NCI-H1048 (cell line): ENCODE measurements around the gene LRRC70.

Experiments used
- DNase-seq: peaks from one replicate; lab custom pipeline; 2025; lab: John Stamatoyannopoulos, UW

Gene LRRC70

DNA sequence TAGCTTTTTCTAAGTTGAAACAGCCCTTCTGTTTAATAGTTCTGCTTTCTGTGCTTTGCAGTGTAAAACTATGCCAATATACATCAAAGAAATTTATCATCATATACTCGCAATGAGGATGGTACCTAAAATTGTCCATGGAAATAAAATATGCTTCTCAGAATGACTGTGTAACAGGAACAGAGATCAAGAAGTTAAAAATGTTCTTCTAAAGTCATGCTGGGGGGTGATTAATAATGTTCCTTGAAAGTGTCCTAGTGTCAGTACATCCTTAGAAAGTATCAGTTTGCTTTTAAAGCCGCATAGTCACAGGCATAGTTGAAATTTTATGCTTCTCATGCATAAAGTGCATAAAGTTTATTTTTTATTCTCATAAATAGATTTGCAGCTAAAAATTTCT, 4.0 kb upstream of the LRRC70 start:
- no peak for DNase-seq

GRCh38 chr5:62575066-62575465, 3.6 kb upstream of the LRRC70 start:
- DNase-seq = no peak

DNA sequence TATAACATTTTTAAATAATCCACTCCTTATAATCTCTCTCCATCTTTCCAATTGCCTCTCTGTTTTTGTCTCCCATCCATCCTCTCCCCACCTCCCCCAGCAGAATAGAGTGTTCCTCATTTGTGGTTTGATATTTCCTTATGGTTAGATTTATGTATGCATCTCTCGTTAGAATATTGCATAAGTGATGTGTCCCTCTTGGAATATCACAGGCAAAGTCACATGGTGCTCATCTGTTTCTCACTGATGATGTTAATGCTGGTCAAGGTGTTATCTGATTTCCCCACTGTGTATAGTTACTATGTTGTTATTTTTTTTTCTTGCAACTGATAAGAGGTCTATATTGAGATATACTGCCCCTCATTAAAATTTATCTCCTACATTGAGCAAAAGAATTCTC, 3.1 kb upstream of the LRRC70 start:
- no peak for DNase-seq

DNA sequence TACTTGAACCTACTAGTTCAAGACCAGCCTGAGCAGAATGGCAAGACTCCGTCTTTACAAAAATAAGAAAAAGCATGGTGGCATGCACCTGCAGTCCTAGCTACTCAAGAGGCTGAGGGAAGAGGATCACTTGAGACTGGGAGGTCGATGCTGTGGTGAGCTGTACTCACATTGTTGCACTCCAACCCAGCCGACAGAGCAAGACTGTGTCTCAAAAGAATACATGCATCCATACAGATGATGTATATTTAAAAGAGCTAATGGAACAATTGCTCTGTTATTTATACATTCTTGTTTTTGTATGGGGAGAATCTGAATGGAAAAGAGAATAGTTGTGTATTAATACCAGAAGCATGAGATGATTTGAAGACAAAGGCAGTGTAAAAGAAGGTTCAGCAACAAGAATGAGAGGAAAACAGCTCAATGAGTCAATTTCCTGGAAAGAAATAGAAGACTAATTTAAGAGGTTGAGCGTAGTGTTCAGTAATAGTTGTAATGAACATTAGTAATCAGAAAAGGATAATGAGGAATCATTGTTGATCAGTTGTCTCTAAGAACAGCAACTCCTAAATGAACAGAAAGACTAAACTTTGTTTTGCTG, 1.9 kb upstream of the LRRC70 start:
- no peak for DNase-seq

GRCh38 chr5:62577488-62577887, 1.1 kb upstream of the LRRC70 start:
- DNase-seq = no peak

- DNase-seq = no peak
Measured at GRCh38 chr5:62579761-62580160, 1.1 kb downstream of the LRRC70 start.

DNA sequence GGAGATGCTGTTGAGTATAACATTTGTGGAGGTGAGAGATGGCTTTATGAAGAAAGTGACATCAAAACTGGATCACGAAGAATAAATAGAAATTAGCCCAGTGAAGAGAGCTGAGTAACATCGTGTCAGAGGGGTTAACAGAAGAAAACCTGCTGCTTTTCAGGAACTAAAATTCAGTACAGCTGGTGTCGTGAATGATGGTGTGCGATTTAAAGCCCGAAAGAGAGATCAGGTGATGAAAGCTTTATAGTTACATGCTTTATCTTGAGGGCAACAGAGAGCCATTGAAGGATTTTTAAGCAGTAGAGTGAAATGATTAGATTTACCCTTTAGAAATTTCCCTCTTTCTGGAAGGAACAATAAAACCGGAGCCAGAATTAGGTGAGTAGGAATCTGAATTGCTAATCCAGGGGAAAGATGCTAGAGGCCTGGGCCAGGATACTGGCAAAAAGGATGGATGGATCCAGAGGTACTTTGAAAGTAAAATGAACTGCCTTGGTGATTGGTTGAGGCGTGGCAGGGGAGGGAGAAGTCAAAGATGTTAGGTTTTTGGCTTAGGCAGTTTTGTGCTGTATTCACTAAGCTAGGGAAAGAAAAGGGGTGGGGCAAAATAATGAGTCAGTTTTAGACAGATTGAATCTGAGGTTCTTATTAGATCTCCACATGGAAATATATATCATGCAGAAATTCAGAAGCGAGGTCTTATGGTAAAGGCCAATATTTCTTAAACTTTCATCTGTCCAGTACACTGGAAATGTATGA, 3.4 kb downstream of the LRRC70 start:
- DNase-seq = no peak

DNA sequence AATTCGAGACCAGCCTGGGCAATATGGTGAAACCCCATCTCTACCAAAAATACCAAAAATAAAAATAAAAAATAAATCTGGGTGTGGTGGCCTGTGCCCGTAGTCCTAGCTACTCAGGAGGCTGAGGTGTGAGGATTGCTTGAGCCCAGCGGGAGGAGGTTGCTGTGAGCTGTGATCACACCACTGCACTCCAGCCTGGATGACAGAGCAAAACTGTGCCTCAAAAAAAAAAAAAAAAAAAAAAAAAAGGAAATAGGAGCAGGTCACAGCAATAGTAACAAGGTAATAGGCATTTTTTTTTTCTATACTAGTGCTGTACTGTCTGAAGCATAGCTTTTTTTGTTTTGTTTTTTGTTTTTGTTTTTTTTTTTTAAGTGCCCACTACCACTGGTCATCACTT, 5.8 kb downstream of the LRRC70 start:
- no peak for DNase-seq

- no peak for DNase-seq
Measured at GRCh38 chr5:62585306-62585705, 6.7 kb downstream of the LRRC70 start.

DNA sequence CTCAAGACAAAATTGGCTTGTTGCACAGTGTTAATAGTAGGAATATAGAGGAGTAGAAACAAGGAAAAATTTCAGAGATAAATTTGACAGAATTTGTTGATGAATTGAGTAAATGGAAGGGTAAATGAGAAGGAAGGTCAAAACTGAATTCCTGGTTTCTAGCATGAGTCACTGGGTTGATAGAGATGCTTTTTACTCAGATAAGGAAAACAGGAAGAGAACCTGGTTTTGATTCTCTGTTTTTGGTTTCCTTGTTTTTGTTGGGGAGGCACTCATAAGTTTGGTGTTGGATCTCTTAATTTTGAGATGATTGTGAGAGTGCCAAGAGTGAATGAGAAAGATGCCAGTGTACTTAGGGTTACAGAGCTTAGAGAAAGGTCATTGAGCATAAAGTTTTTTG, 7.1 kb downstream of the LRRC70 start:
- DNase-seq = no peak

- no peak for DNase-seq
Measured at GRCh38 chr5:62587737-62588136, 9.1 kb downstream of the LRRC70 start.

DNA sequence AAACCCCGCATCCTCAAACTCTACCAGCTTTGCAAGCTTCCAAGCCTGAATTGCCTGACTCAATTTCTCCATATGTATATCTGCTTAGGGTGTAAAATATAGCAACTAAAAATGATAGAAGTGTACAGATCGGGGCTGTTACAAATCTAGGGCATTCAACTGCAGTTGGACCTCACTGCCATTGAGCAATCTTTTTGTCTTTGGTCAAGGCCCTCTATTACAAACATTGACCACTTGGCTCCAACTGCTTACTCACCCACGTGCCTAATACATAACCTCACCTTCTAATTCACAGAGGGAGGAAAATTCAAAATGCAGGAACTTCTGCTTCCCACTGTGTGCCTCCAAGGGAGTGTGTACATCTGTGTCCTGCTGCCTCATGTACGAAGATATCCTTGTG, 10.0 kb downstream of the LRRC70 start:
- DNase-seq = no peak

GRCh38 chr5:62589504-62589903, 10.9 kb downstream of the LRRC70 start:
- no peak for DNase-seq

- no peak for DNase-seq
Measured at GRCh38 chr5:62590387-62590786, 11.8 kb downstream of the LRRC70 start.

DNA sequence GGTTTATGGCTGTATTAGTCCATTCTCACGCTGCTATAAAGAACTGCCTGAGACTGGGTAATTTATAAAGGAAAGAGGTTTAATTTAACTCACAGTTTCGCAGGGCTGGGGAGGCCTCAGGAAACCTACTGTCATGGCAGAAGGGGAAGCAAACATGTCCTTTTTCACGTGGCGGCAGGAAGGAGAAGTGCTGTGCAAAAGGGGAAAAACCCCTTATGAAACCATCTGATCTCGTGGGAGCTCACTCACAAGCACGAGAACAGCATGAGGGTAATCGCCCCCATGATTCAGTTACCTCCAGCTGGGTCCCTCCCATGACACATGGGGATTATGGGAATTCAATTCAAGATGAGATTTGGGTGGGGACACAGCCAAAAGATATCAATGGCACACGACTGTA, 13.9 kb downstream of the LRRC70 start:
- DNase-seq = no peak

DNA sequence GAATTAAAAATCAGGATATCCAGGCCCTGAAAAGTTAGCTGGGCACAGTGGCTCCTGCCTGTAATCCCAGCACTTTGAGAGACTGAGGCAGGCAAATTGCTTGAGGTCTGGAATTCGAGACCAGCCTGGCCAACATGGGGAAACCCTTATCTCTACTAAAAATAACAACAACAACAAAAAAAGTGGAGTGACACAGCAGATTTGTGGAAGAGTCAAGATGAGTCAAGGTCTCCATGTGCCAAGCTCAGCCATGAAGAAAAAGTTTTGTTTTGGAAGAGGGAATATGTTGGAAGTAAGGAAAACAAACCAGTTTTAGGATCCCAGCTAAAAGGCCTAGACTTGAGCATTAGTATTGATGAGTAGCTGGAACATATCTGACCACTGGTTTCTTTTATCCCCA, 14.7 kb downstream of the LRRC70 start:
- no peak for DNase-seq

GRCh38 chr5:62594364-62594984, 15.9 kb downstream of the LRRC70 start:
- DNase-seq = no peak

GRCh38 chr5:62596096-62596495, 17.5 kb downstream of the LRRC70 start:
- no peak for DNase-seq

- DNase-seq = no peak
Measured at GRCh38 chr5:62596691-62597090, 18.1 kb downstream of the LRRC70 start.

DNA sequence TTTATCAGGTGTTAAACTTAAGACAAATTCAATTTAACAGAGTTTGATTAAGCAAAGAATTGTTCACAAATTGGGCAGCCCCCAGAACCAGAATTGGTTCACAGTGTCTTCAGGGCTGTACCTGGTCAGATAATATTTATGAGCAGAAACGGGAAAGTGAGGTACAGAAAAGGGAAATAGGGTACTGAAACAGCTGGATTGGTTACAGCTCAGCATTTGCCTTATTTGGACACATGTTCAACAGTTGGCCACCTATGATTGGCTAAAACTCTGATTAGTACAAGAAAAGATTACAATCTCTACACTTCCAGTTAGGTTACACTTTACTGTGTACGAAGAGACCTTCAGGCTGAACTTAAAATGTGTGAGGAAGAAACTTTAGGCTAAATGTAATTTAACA, 18.7 kb downstream of the LRRC70 start:
- DNase-seq = no peak

DNA sequence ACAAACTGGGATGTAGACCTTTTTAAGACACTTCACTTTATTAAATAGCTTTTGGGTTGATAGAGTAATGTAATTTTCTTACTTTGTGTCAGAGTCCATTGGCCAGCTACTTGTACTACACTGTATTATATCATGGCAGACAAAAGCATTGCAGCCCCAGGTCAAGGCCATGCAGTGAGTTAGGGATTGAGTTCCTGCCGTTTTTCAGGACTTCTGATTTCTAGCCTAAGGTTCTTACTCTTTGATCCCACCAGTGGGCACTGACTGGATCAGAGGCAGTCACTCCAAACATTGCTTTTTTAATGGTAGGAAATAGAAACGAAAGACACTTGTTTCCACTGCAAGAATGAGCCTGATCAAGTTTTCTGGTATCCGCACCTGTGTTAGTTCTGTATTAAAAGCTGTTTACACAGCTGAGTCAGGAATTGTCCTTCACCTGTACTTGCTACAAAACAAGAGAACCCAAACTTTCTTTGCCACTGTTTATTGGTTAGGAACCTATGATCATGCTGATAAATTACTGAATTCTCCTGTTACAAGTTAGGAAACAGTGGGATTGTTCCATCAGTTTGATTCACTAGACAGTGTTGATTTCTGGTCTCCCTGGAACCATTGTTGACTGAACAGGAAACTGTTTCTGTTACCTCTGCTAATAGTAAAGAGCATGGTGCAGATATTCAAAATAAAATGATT, 22.1 kb downstream of the LRRC70 start:
- no peak for DNase-seq

- no peak for DNase-seq
Measured at GRCh38 chr5:62603934-62604333, 25.3 kb downstream of the LRRC70 start.

DNA sequence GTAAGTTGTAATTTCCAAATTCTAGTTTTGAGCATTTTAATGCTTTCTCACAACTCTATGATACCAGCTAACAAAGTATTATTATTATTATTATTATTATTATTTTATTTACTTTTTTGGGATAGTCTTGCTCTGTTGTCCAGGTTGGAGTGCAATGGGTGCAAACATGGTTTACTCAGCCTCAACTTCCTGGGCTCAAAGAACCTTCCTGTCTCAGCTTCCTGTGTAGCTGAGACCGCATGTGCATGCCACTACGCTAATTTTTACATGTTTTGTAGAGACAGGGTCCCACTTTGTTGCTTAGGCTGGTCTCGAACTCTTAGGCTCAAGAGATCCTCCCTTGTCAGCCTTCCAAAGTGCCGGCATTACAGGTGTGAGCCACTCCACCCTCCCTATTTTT, 27.0 kb downstream of the LRRC70 start:
- no peak for DNase-seq
